H1 (cell line): ENCODE data around the gene YBX3.

Experiments
- BRCA1 ChIP-seq: IDR thresholded peaks from 2 replicates; pipeline ENCODE4 v1.6.1; 2012; ENCODE audit warnings: low read depth, low read length, improper control_type of control experiment
- CEBPB ChIP-seq: IDR thresholded peaks from 2 replicates; pipeline ENCODE4 v1.6.1; 2012; ENCODE audit warnings: low read depth, low read length
- CTCF ChIP-seq, 3 experiments: IDR thresholded peaks; 1 replicate in 2 of 3; 2 replicates in 1 of 3; pipeline versions ENCODE4 v1.5.1 to v1.6.1; 2011; ENCODE audit warnings: low read length in 3 of 3, mild to moderate bottlenecking in 3 of 3, inconsistent platforms in 2 of 3, low read depth in 1 of 3, moderate library complexity in 1 of 3; ENCODE audit not compliant: insufficient read depth in 1 of 3; ENCODE audit errors: control extremely low read depth in 1 of 3
- E2F6 ChIP-seq: IDR thresholded peaks from 2 replicates; pipeline ENCODE4 v1.6.1; 2012; ENCODE audit warnings: inconsistent platforms
- EP300 ChIP-seq, 2 experiments: IDR thresholded peaks; 1 replicate in 1 of 2; 2 replicates in 1 of 2; pipeline ENCODE4 v1.6.1; 2011 to 2012; ENCODE audit warnings: low read depth in 2 of 2, low read length in 2 of 2, mild to moderate bottlenecking in 2 of 2, borderline replicate concordance in 1 of 2, inconsistent platforms in 1 of 2, moderate library complexity in 1 of 2
- GABPA ChIP-seq: IDR thresholded peaks from 2 replicates; pipeline ENCODE4 v1.6.1; 2011; ENCODE audit warnings: mild to moderate bottlenecking, low read length, moderate library complexity, borderline replicate concordance; ENCODE audit not compliant: insufficient read depth
- HDAC2 ChIP-seq, 2 experiments: fragments of 300-600 bp in 1 of 2; sonication (generic) in 1 of 2; IDR thresholded peaks; 2 replicates each; pipeline ENCODE4 v1.6.1; 2011 to 2012; ENCODE audit warnings: low read depth in 2 of 2, low read length in 2 of 2, mild to moderate bottlenecking in 2 of 2, moderate library complexity in 2 of 2, borderline replicate concordance in 1 of 2, inconsistent platforms in 1 of 2
- POLR2A ChIP-seq, 2 experiments: IDR thresholded peaks; 1 replicate in 1 of 2; 2 replicates in 1 of 2; pipeline ENCODE4 v1.6.1; 2011; ENCODE audit warnings: low read depth in 2 of 2, low read length in 2 of 2, mild to moderate bottlenecking in 2 of 2; ENCODE audit errors: control extremely low read depth in 1 of 2
- POLR2AphosphoS5 ChIP-seq: IDR thresholded peaks from 2 replicates; pipeline ENCODE4 v1.6.1; 2011; ENCODE audit warnings: low read depth, low read length
- RAD21 ChIP-seq, 2 experiments: IDR thresholded peaks in 1 of 2; conservative IDR thresholded peaks in 1 of 2; 2 replicates each; pipeline ENCODE4 v1.6.1; 2011; ENCODE audit warnings: low read depth in 2 of 2, low read length in 2 of 2, improper control_type of control experiment in 1 of 2, inconsistent platforms in 1 of 2, mild to moderate bottlenecking in 1 of 2, moderate library complexity in 1 of 2
- SIN3A ChIP-seq, 2 experiments: IDR thresholded peaks in 1 of 2; conservative IDR thresholded peaks in 1 of 2; 2 replicates each; pipeline ENCODE4 v1.6.1; 2011 to 2012; ENCODE audit warnings: low read length in 2 of 2, improper control_type of control experiment in 1 of 2, low read depth in 1 of 2, mild to moderate bottlenecking in 1 of 2
- TCF12 ChIP-seq: IDR thresholded peaks from 2 replicates; pipeline ENCODE4 v1.6.1; 2011; ENCODE audit warnings: low read depth, mild to moderate bottlenecking, low read length

GRCh38 chr12:10740182-10740581, 17.1 kb upstream of the YBX3 start:
- TF ChIP-seq HDAC2 (IDR thresholded peaks at IDR 0.05; ENCODE audit: borderline replicate concordance in 1 of 2, low read depth in 2 of 2, low read length in 2 of 2) (no peak), POLR2A (IDR thresholded peaks at IDR 0.05; ENCODE audit: control extremely low read depth in 1 of 2, low read depth in 2 of 2, low read length in 2 of 2) (no peak), GABPA (no peak), CTCF (IDR thresholded peaks at IDR 0.05; ENCODE audit: control extremely low read depth in 1 of 3, insufficient read depth in 1 of 3, low read depth in 1 of 3, low read length in 3 of 3) (no peak), RAD21 (IDR thresholded peaks at IDR 0.05 in 1 of 2, conservative IDR thresholded peaks at IDR 0.05 in 1 of 2; ENCODE audit: low read depth in 2 of 2, low read length in 2 of 2) (no peak), SIN3A (conservative IDR thresholded peaks at IDR 0.05 in 1 of 2, IDR thresholded peaks at IDR 0.05 in 1 of 2; ENCODE audit: low read depth in 1 of 2, low read length in 2 of 2) (no peak), CEBPB (no peak), BRCA1 (no peak), TCF12 (no peak), EP300 (IDR thresholded peaks at IDR 0.05; ENCODE audit: borderline replicate concordance in 1 of 2, low read depth in 2 of 2, low read length in 2 of 2) (no peak), POLR2AphosphoS5 (no peak), E2F6 (no peak)
